ENCODE results near the gene UNC5C.

The UNC5C gene

DNA sequence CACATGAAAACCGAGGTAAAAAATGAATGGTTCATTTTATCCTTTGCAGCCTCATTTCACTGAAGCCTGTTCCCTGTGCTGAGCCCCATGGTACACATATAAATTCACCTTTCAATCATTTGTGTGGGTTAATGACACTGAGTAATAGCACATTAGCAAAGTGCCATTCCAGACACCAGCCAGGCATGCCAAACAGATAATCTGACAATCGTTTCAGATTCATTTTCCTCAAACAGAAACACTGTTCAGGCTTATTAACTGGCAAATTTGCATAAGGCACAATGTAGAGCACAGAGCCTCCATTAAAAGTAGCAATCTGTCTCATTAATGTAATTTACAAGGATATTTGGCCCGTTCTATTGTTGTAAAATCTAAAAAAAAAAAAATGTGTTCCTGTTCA is 76.2 kb downstream of the UNC5C start:
- no peak overlapping the region for H3K27ac Mint-ChIP-seq
- H3K4me3 Mint-ChIP-seq, result no peak overlapping the region
- H3K9me3 Mint-ChIP-seq, result peaks cover 8% of the 10 kb centered on the region
- TF ChIP-seq, protein P1, sequence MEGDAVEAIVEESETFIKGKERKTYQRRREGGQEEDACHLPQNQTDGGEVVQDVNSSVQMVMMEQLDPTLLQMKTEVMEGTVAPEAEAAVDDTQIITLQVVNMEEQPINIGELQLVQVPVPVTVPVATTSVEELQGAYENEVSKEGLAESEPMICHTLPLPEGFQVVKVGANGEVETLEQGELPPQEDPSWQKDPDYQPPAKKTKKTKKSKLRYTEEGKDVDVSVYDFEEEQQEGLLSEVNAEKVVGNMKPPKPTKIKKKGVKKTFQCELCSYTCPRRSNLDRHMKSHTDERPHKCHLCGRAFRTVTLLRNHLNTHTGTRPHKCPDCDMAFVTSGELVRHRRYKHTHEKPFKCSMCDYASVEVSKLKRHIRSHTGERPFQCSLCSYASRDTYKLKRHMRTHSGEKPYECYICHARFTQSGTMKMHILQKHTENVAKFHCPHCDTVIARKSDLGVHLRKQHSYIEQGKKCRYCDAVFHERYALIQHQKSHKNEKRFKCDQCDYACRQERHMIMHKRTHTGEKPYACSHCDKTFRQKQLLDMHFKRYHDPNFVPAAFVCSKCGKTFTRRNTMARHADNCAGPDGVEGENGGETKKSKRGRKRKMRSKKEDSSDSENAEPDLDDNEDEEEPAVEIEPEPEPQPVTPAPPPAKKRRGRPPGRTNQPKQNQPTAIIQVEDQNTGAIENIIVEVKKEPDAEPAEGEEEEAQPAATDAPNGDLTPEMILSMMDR (IDR thresholded peaks at IDR 0.05), result no peak
- H3K36me3 Mint-ChIP-seq (ENCODE audit: low read depth), result peaks cover 4% of the 10 kb centered on the region
- H3K4me1 Mint-ChIP-seq, result peaks cover 32% of the 10 kb centered on the region
- DNase-seq, result no peak
- H3K27me3 Mint-ChIP-seq (ENCODE audit: low read depth, poor library complexity), result no peaks in the 10 kb centered on the region

- DNase-seq, result no peak
- Mint-ChIP-seq H3K9me3 (peaks cover 15% of the 10 kb centered on the region), H3K4me3 (no peak overlapping the region), H3K27ac (no peak overlapping the region), H3K27me3 (ENCODE audit: low read depth, poor library complexity) (no peaks in the 10 kb centered on the region), H3K36me3 (ENCODE audit: low read depth) (peaks cover 9% of the 10 kb centered on the region), H3K4me1 (peaks cover 44% of the 10 kb centered on the region)
- TF ChIP-seq, protein P1 (IDR thresholded peaks at IDR 0.05), result no peak
Measured at GRCh38 chr4:95470622-95471021, 78.2 kb downstream of the UNC5C start.

DNA sequence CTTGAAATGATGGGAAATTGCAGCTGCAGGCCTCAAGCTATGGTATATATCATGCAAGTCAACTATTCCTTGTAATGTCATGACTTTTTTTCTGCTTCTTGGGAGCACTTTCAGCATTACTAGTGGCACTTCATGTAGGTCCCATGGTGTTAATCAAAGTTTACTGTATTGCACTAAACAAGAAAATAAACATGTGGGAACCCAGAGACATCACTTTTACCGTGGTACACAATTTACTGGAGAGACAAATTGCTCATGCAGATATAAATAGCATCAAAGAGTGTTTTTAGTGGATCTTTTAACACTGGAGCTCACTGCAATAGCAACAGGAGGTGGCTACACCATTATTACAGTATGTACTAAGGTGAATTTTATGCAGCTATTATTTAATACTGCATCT is 79.2 kb downstream of the UNC5C start:
- H3K27me3 Mint-ChIP-seq (ENCODE audit: low read depth, poor library complexity), result no peaks in the 10 kb centered on the region
- DNase-seq, result no peak
- H3K4me3 Mint-ChIP-seq, result no peak overlapping the region
- no peak overlapping the region for H3K27ac Mint-ChIP-seq
- TF ChIP-seq, protein P1 (IDR thresholded peaks at IDR 0.05), result no peak
- peaks cover 15% of the 10 kb centered on the region for H3K9me3 Mint-ChIP-seq
- peaks cover 9% of the 10 kb centered on the region for H3K36me3 Mint-ChIP-seq (ENCODE audit: low read depth)
- peaks cover 54% of the 10 kb centered on the region for H3K4me1 Mint-ChIP-seq

GRCh38 chr4:95466791-95467190 is 82.0 kb downstream of the UNC5C start:
- Mint-ChIP-seq H3K4me3 (no peak overlapping the region), H3K27me3 (ENCODE audit: low read depth, poor library complexity) (no peaks in the 10 kb centered on the region), H3K27ac (no peak overlapping the region), H3K36me3 (ENCODE audit: low read depth) (peaks cover 9% of the 10 kb centered on the region), H3K9me3 (peaks cover 15% of the 10 kb centered on the region), H3K4me1 (peaks cover 57% of the 10 kb centered on the region)
- TF ChIP-seq, protein P1 (IDR thresholded peaks at IDR 0.05), result no peak
- no peak for DNase-seq

DNA sequence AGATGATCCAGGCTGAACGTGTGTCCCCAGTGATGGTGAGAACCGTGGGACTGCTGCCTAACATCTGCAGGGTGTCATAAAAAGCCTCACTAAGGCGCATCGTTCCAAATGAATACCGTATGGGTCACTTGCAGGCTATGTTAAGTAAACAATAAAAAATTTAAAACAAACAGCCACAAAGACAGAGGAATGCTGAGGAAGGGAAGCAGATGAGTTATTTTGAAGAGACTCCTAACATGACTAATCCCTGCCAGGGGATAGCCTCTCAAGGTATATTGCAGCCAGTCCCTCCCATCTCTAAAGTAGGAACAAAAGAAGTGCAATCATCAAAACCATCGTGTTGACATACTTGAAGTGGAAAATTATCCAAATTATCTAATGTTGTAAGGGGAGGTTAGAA is 83.8 kb downstream of the UNC5C start:
- Mint-ChIP-seq H3K4me3 (no peak overlapping the region), H3K4me1 (peaks cover 54% of the 10 kb centered on the region), H3K36me3 (ENCODE audit: low read depth) (peaks cover 9% of the 10 kb centered on the region), H3K27ac (peak overlapping the region; percentile 57), H3K27me3 (ENCODE audit: low read depth, poor library complexity) (no peaks in the 10 kb centered on the region), H3K9me3 (peaks cover 20% of the 10 kb centered on the region)
- DNase-seq, result no peak
- TF ChIP-seq, protein P1 (IDR thresholded peaks at IDR 0.05), result no peak

GRCh38 chr4:95462921-95463320 is 85.9 kb downstream of the UNC5C start:
- DNase-seq, result no peak
- Mint-ChIP-seq H3K4me3 (no peak overlapping the region), H3K36me3 (ENCODE audit: low read depth) (peaks cover 7% of the 10 kb centered on the region), H3K9me3 (peaks cover 14% of the 10 kb centered on the region), H3K27ac (peak overlapping the region; percentile 92), H3K4me1 (peaks cover 47% of the 10 kb centered on the region), H3K27me3 (ENCODE audit: low read depth, poor library complexity) (no peaks in the 10 kb centered on the region)
- TF ChIP-seq, protein P1 (IDR thresholded peaks at IDR 0.05), result no peak

Data from nephron progenitor cell (in vitro differentiated cells).